H1 (cell line): ENCODE data around the gene RASSF4. TPM values are rescaled to one million over a fixed set of nuclear protein-coding genes. Genes with fewer than 3 reads are reported as not detected.

Experiments used
- CTCF ChIA-PET: fragments of 300-600 bp; sonication (Branson Sonifier 250); formaldehyde crosslinking; loops from one replicate; lab custom pipeline; 2021; ENCODE audit not compliant: partially characterized antibody; lab: Charles Lee
- POLR2A ChIA-PET: fragments of 300-600 bp; sonication (Branson Sonifier 250); formaldehyde crosslinking; loops from one replicate; lab custom pipeline; 2021; ENCODE audit warnings: inconsistent platforms; ENCODE audit not compliant: partially characterized antibody; lab: Charles Lee
- DNase-seq, 2 experiments: peaks; one replicate each; pipeline versions ENCODE4 v3.0.0 to v3.0.0-alpha.2; 2010 to 2022; ENCODE audit warnings: low spot score in 2 of 2, low read depth in 1 of 2, mixed read lengths in 1 of 2
- FAIRE-seq: peaks from 2 replicates; lab custom pipeline; 2011; peaks lifted over from hg19 to GRCh38; lab: Jason Lieb, UNC
- H2AFZ ChIP-seq: 2 replicates; pipeline ENCODE4 v1.8.1; 2012; ENCODE audit warnings: low read length, inconsistent platforms
- H2AK5ac ChIP-seq: 2 replicates; pipeline ENCODE4 v1.6.1; 2013; ENCODE audit warnings: low read depth, low read length
- H2BK120ac ChIP-seq: replicated peaks from 2 replicates; pipeline ENCODE3; 2013; ENCODE audit warnings: low read depth, low read length, inconsistent platforms
- H2BK12ac ChIP-seq: 2 replicates; pipeline ENCODE4 v1.6.1; 2013; ENCODE audit warnings: low read depth, low read length
- H2BK15ac ChIP-seq: 2 replicates; pipeline ENCODE4 v1.6.1; 2013; ENCODE audit warnings: low read length
- H2BK20ac ChIP-seq: 2 replicates; pipeline ENCODE4 v1.6.1; 2013; ENCODE audit warnings: low read length
- H2BK5ac ChIP-seq: 2 replicates; pipeline ENCODE4 v1.6.1; 2013; ENCODE audit warnings: low read depth, low read length
- H3K14ac ChIP-seq: 2 replicates; pipeline ENCODE4 v1.6.1; 2013; ENCODE audit warnings: inconsistent platforms; ENCODE audit not compliant: insufficient read length
- H3K18ac ChIP-seq: 2 replicates; pipeline ENCODE4 v1.6.1; 2013; ENCODE audit warnings: low read length; ENCODE audit errors: extremely low read depth
- H3K23ac ChIP-seq: 2 replicates; pipeline ENCODE4 v1.6.1; 2013; ENCODE audit warnings: inconsistent platforms; ENCODE audit not compliant: insufficient read length
- H3K23me2 ChIP-seq: 2 replicates; pipeline ENCODE4 v1.6.1; 2013; ENCODE audit warnings: low read depth, low read length
- H3K27ac ChIP-seq: 2 replicates; pipeline ENCODE4 v1.6.1; 2011; ENCODE audit warnings: low read depth, low read length, inconsistent platforms
- H3K27me3 ChIP-seq, 4 experiments: replicated peaks in 1 of 4; 1 replicate in 1 of 4; 2 replicates in 3 of 4; pipeline versions ENCODE4 v1.6.1 to v1.8.1; 2011 to 2013; ENCODE audit warnings: low read length in 3 of 4, mild to moderate bottlenecking in 3 of 4, inconsistent platforms in 2 of 4, mixed read lengths in 2 of 4, moderate library complexity in 1 of 4; ENCODE audit not compliant: control insufficient read depth in 3 of 4, insufficient read depth in 3 of 4; ENCODE audit errors: extremely low read depth in 1 of 4
- H3K36me3 ChIP-seq, 4 experiments: 2 replicates each; pipeline versions ENCODE4 v1.6.1 to v1.8.1; 2011 to 2013; ENCODE audit warnings: mild to moderate bottlenecking in 4 of 4, low read length in 3 of 4, moderate library complexity in 2 of 4, control low read depth in 1 of 4, inconsistent platforms in 1 of 4; ENCODE audit not compliant: insufficient read depth in 4 of 4, control insufficient read depth in 2 of 4
- H3K4ac ChIP-seq: replicated peaks from 2 replicates; pipeline ENCODE3; 2013; ENCODE audit warnings: low read length, low read depth, mixed read lengths, inconsistent platforms; ENCODE audit not compliant: insufficient read length
- H3K4me1 ChIP-seq, 4 experiments: replicated peaks in 1 of 4; 1 replicate in 1 of 4; 2 replicates in 3 of 4; pipeline versions ENCODE4 v1.6.1 to v1.8.1; 2011 to 2013; ENCODE audit warnings: low read length in 3 of 4, inconsistent platforms in 2 of 4, mixed read lengths in 1 of 4; ENCODE audit not compliant: insufficient read depth in 4 of 4, control insufficient read depth in 3 of 4
- H3K4me2 ChIP-seq, 2 experiments: 2 replicates each; pipeline versions ENCODE4 v1.6.1 to v1.8.1; 2011 to 2013; ENCODE audit warnings: low read depth in 2 of 2, low read length in 2 of 2, control low read depth in 1 of 2, inconsistent platforms in 1 of 2, mild to moderate bottlenecking in 1 of 2; ENCODE audit not compliant: insufficient read depth in 1 of 2
- H3K4me3 ChIP-seq, 4 experiments: fragments of 200-600, 300-600 bp in 1 of 4; sonication (generic), shearing (Covaris generic), sonication (Bioruptor Twin) in 1 of 4; 2 replicates each; pipeline versions ENCODE4 v1.5.1 to v1.8.1; 2011 to 2016; ENCODE audit warnings: low read length in 4 of 4, low read depth in 3 of 4, control low read depth in 2 of 4, inconsistent platforms in 2 of 4, mild to moderate bottlenecking in 2 of 4, mixed read lengths in 1 of 4, moderate library complexity in 1 of 4; ENCODE audit not compliant: insufficient read depth in 2 of 4; ENCODE audit errors: extremely low read depth in 1 of 4
- H3K56ac ChIP-seq: replicated peaks from 2 replicates; pipeline ENCODE3; 2013; ENCODE audit warnings: low read depth, mild to moderate bottlenecking, mixed read lengths, low read length, inconsistent platforms; ENCODE audit not compliant: insufficient read length
- H3K79me1 ChIP-seq: 2 replicates; pipeline ENCODE4 v1.6.1; 2013; ENCODE audit warnings: low read depth, low read length, control low read depth
- H3K79me2 ChIP-seq, 2 experiments: 2 replicates each; pipeline versions ENCODE4 v1.6.1 to v1.8.1; 2012 to 2013; ENCODE audit warnings: low read length in 2 of 2, mild to moderate bottlenecking in 2 of 2, inconsistent platforms in 1 of 2; ENCODE audit not compliant: insufficient read depth in 2 of 2, control insufficient read depth in 1 of 2
- H3K9ac ChIP-seq, 4 experiments: replicated peaks in 1 of 4; 1 replicate in 1 of 4; 2 replicates in 3 of 4; pipeline versions ENCODE4 v1.6.1 to v1.8.1; 2011 to 2013; ENCODE audit warnings: low read depth in 3 of 4, low read length in 3 of 4, control low read depth in 2 of 4, mild to moderate bottlenecking in 2 of 4, moderate library complexity in 2 of 4, inconsistent platforms in 1 of 4; ENCODE audit errors: extremely low read depth in 1 of 4
- H3K9me3 ChIP-seq, 2 experiments: 2 replicates each; pipeline versions ENCODE4 v1.6.1 to v1.8.1; 2012 to 2013; ENCODE audit warnings: mild to moderate bottlenecking in 2 of 2, moderate library complexity in 2 of 2, control low read depth in 1 of 2, inconsistent platforms in 1 of 2, low read depth in 1 of 2, low read length in 1 of 2, mixed read lengths in 1 of 2; ENCODE audit not compliant: insufficient read depth in 2 of 2
- H4K20me1 ChIP-seq, 2 experiments: replicated peaks in 1 of 2; 2 replicates each; pipeline versions ENCODE3 to v1.8.1; 2011 to 2013; ENCODE audit warnings: inconsistent platforms in 2 of 2, low read length in 2 of 2, mild to moderate bottlenecking in 1 of 2; ENCODE audit not compliant: insufficient read depth in 2 of 2, control insufficient read depth in 1 of 2
- H4K5ac ChIP-seq: 2 replicates; pipeline ENCODE4 v1.6.1; 2013; ENCODE audit warnings: low read length, low read depth, mixed read lengths, inconsistent platforms; ENCODE audit not compliant: insufficient read length
- H4K8ac ChIP-seq: 2 replicates; pipeline ENCODE4 v1.8.0; 2013; ENCODE audit warnings: mild to moderate bottlenecking, moderate library complexity, low read length, inconsistent platforms; ENCODE audit not compliant: insufficient read depth; ENCODE audit errors: extremely low read depth
- H4K91ac ChIP-seq: replicated peaks from 2 replicates; pipeline ENCODE3; 2013; ENCODE audit warnings: low read length, mixed read lengths, inconsistent platforms; ENCODE audit not compliant: insufficient read length
- BRCA1 ChIP-seq: IDR thresholded peaks from 2 replicates; pipeline ENCODE4 v1.6.1; 2012; ENCODE audit warnings: low read depth, low read length, improper control_type of control experiment
- JUND ChIP-seq: IDR thresholded peaks from 2 replicates; pipeline ENCODE4 v1.6.1; 2011; ENCODE audit warnings: mild to moderate bottlenecking, improper control_type of control experiment, low read length
- POU5F1 ChIP-seq: IDR thresholded peaks from 2 replicates; pipeline ENCODE4 v1.6.1; 2011; ENCODE audit warnings: low read depth, mild to moderate bottlenecking, low read length, moderate library complexity
- TCF12 ChIP-seq: IDR thresholded peaks from 2 replicates; pipeline ENCODE4 v1.6.1; 2011; ENCODE audit warnings: low read depth, mild to moderate bottlenecking, low read length
- USF2 ChIP-seq: IDR thresholded peaks from 2 replicates; pipeline ENCODE4 v1.6.1; 2011; ENCODE audit warnings: low read length, improper control_type of control experiment
- WGBS, 2 experiments: shearing (Covaris generic) in 1 of 2; methylation state at CpG; one replicate each; pipeline versions ENCODE4 v1.1.6 to v1.1.7; 2013 to 2015; ENCODE audit warnings: low lambda C conversion rate in 2 of 2, mixed read lengths in 2 of 2, inconsistent platforms in 1 of 2, low coverage in 1 of 2, missing lambda C conversion rate in 1 of 2; ENCODE audit not compliant: insufficient replicate concordance in 2 of 2, insufficient coverage in 1 of 2, insufficient read length in 1 of 2; ENCODE audit errors: extremely low coverage in 1 of 2, missing lambda C conversion rate in 1 of 2; 5-methylcytosine and 5-hydroxymethylcytosine counted together
- polyA plus RNA-seq, 7 experiments: library from polyadenylated mRNA; depleted of rRNA in 3 of 7; stranded (reverse) in 5 of 7; unstranded in 2 of 7; fragments of >200 nt in 5 of 7; fragments of 200-250 nt in 2 of 7; gene quantifications; 1 replicate in 5 of 7; 2 replicates in 1 of 7; 4 replicates in 1 of 7; pipeline versions ENCODE4 v1.2.1 to v1.2.3, GENCODE V29; 2011 to 2013; ENCODE audit warnings: missing spikeins in 2 of 7, mixed read lengths in 2 of 7
- total RNA-seq: library from RNA; stranded (reverse); fragmentation: NEBNext Ultra II Directional; extraction: Animal tissue kit (Norgen Biotek cat#: 25700); gene quantifications from 2 replicates; pipeline ENCODE4 v1.2.1, GENCODE V29; 2021

RASSF4 gene
- total and polyA plus RNA-seq, 2 of the 8 experiments (the other 6 are each of a cell fraction or from before 2014, with no cell fraction given), result 14.3 to 14.5 TPM

- no peak overlapping the region for H2BK12ac ChIP-seq
- no CpG with 5 or more reads among the region's 1 CpG for WGBS, 2 experiments
- H2AFZ ChIP-seq, result no peak overlapping the region
- no peak overlapping the region for H3K4ac ChIP-seq
- no peak for FAIRE-seq
- H2BK120ac ChIP-seq, result no peak overlapping the region
- peaks cover 9 to 17% (median 11%) of the 10 kb centered on the region in 4 experiments; a peak in 6 of 7 replicates for H3K4me1 ChIP-seq
- TF ChIP-seq TCF12 (no peak), POU5F1 (no peak), USF2 (no peak), BRCA1 (no peak), JUND (no peak)
- TF ChIP-seq, all 59 proteins: peak for 0
- no peak overlapping the region for H3K9ac ChIP-seq
- H4K91ac ChIP-seq, result no peak overlapping the region
- ChIA-PET CTCF (interaction anchor here (1.3 to 3.5 kb wide), 3 partner anchors 15 to 31 kb away, joined by 3 to 10 read pairs (median 5); no protein-coding TSS in a partner anchor), POLR2A (no interaction called here)
- H2BK15ac ChIP-seq, result no peak overlapping the region
- H3K4me3 ChIP-seq, result no peak overlapping the region
- H2BK20ac ChIP-seq, result no peak overlapping the region
- H3K23me2 ChIP-seq, result no peaks in the 10 kb centered on the region
- H3K56ac ChIP-seq, result no peak overlapping the region
- no peak overlapping the region for H4K5ac ChIP-seq
- no peak overlapping the region for H3K18ac ChIP-seq
- no peaks in the 10 kb centered on the region for H3K9me3 ChIP-seq
- no peaks in the 10 kb centered on the region for H3K27me3 ChIP-seq
- H3K27ac ChIP-seq, result no peak overlapping the region
- DNase-seq, result no peak
- no peak overlapping the region for H4K8ac ChIP-seq
- no peaks in the 10 kb centered on the region for H3K36me3 ChIP-seq
- no peaks in the 10 kb centered on the region for H4K20me1 ChIP-seq
- no peaks in the 10 kb centered on the region for H3K79me1 ChIP-seq
- no peak overlapping the region for H3K14ac ChIP-seq
- no peaks in the 10 kb centered on the region for H3K79me2 ChIP-seq
- H2AK5ac ChIP-seq, result no peak overlapping the region
- H3K4me2 ChIP-seq, result no peak overlapping the region
- H2BK5ac ChIP-seq, result no peak overlapping the region
- no peak overlapping the region for H3K23ac ChIP-seq
Observed at GRCh38 chr10:44909910-44910309, 49.7 kb upstream of the RASSF4 start.
